GM12873 (cell line): ENCODE data around the gene ZDHHC4.

Experiments
- TF ChIP-seq, protein P1 (sequence below): IDR thresholded peaks from 2 replicates; pipeline ENCODE4 v1.5.1; 2012; ENCODE audit warnings: low read depth, mild to moderate bottlenecking, moderate library complexity, low read length, control low read depth; ENCODE audit not compliant: insufficient read depth; ENCODE audit errors: missing control alignments

Gene ZDHHC4

DNA sequence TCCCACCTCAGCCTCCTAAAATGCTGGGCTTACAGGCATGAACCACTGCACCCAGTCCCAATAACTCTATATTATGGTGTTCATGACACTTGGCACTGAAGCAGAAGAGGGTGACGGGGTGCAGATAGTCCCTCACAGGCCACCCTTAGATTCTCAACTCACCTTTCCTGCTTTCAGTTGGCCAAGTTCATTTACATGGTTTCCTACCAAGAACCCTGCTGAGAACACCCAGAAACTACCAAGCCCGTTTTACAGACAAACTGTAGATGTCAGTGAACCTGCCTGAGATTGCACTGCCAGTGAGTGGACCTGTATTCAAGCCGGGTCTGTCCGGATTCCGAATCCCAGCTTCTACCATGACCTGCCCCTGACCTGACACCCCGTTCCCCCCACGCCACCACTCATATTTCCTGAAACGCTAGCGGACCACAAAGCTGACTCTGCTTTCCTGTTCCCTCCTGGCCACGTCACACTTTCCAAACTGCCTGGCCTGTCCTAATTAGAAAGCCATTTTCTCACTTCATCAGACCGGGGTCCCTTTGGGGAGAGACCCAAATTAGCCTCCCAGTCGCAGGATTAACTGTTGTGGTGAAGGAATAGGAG, 43.3 kb upstream of the ZDHHC4 start:
- TF ChIP-seq, protein P1, sequence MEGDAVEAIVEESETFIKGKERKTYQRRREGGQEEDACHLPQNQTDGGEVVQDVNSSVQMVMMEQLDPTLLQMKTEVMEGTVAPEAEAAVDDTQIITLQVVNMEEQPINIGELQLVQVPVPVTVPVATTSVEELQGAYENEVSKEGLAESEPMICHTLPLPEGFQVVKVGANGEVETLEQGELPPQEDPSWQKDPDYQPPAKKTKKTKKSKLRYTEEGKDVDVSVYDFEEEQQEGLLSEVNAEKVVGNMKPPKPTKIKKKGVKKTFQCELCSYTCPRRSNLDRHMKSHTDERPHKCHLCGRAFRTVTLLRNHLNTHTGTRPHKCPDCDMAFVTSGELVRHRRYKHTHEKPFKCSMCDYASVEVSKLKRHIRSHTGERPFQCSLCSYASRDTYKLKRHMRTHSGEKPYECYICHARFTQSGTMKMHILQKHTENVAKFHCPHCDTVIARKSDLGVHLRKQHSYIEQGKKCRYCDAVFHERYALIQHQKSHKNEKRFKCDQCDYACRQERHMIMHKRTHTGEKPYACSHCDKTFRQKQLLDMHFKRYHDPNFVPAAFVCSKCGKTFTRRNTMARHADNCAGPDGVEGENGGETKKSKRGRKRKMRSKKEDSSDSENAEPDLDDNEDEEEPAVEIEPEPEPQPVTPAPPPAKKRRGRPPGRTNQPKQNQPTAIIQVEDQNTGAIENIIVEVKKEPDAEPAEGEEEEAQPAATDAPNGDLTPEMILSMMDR = no peak

DNA sequence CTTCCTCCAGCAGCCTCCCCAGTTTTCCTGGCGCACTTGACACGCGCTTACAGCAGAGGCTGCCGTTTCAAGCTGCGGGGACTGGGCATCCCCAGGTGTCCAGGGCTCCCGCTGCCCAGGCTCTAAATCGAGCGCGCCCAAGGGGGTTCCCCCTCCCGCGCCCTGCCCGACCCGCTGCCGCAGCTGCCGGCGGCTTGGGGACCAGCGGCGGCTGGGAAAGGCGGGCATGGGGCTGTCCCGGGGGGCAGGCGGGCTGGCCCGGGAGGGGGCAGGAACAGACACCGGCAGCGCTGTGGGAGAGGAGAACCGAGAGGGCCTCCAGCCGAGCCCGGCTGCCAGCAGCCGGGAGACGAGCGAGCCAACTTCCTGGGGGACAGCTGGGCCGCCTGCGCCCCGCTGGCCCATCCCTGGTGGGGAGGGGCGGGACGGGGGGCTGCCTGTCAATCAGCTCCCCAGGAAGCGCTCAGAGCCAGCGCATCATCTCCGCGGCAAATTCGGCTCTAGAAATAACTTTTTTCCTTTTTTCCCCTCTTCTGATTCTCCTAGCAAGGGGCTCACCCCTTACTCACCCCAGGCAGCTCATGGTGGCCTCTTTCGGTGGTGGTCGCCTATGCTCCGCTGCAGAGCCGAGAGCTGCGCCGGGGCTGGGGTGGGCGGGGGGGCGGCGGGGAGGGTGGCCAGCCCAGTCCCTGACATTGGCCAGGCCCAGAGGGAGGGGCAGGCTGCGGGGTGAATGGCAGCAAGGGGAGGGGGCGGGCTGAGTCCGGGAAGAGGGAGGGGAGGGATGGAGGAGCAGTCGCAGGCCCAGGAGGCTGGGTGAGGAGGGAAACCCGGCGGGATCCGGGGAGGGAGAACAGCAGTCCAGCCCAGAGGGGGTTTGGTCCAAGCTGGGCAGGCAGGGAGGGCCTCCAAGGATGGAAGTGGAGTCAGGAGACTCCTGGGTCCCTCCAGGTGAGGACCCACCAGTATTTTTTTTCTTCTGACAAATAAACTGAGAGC, 40.7 kb upstream of the ZDHHC4 start:
- TF ChIP-seq, protein P1 = no peak

DNA sequence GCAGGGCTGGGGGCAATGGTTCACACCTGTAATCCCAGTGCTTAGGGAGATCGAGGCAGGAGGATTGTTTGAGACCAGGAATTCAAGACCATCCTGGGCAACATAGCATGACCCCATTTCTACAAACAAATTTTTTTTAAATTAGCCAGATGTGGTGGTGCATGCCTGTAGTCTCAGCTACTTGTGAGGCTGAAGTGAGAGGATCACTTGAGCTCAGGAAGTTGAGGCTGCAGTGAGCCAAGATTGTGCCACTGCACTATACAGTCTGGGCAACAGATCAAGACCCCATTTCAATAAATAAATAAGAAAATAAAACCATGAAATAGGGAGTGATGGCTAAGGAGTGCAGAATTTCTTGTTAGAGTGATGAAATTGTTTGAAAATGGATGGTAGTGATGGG, 34.9 kb upstream of the ZDHHC4 start:
- TF ChIP-seq, protein P1 = no peak

DNA sequence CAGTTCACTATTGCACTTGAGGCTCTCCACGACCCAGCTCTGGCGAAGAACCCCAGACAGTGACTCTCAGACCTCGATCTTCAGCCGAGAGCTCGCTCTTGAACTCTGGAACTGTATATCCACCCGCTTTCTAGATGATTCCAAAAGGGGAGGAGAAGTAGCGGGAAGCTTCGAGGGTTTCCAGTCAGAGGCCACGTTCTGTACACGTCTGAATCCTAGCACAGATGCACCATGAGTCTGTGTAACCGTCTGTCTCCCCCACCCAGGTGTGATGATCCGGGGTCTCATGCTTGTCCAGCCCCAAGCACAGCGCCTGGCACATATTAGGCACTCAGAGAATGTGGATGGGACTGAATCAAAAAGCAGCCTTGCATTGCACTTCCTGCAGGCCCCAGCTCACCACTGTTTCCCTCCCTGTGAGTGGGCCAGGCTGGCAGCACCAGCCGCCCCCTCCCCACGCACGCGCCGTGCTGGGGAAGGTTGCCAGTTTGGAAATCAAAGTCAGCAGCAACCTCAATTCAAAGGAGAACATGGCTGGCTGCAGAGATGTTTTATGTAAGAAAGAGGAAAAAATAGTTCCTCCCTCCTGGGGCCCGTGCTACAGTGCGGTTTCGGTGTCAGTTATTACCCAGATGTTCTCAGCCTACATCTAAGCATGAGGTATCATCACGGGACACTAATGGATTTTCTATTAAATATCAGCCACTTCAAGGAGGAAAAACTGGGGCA, 31.7 kb upstream of the ZDHHC4 start:
- TF ChIP-seq, protein P1 = no peak

DNA sequence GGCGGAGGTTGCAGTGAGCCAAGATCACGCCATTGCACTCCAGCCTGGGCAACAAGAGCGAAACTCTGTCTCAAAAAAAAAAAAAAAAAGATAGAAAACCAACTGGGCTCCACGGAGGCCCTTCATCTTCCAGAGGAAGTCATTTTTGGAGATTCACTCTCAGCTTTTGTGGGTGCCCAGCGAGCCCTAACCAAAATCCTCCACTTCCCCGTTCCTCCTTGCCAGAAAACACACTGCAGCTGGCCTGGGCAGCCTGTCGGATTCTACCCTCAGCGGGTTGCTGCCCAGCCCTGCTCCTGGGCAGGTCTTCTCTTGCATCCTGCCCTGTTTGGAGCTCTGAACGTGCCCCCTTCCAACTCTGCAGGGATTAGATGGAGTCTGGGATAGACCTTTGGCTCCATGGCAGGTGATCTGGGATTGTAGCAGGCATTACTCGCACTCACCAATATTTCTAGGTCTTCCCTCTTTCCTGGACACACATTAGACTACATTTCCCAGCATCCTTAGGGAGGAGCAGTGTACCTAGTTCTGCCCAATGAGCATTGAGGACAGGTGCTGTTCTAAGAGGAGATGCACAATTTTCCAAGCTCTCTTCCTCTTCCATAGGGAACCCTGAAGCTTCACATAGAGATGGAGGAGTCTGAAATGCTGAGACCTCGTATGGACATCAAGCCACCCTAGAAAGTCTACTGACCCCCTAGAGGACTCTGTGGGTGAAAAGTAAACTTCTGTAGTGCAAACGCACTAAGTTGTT, 30.6 kb upstream of the ZDHHC4 start:
- TF ChIP-seq, protein P1 = no peak

DNA sequence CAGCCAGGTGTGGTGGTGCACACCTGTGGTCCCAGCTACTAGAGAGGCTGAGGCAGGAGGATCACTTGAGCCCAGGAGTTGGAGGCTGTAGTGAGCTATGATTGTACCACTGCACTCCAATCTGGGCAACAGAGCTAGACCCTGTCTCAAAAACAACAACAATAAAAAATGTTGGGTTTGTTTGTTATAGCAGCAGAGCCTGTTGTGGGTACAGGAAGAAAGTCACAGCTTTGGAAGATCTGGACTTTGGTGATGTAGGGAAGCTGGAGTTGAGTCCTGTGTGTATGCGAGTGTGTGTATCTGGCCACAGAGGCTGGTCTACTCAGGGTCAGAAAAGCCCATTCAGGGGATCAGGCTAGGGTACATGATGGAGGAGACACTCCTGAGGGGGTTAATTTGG, 29.9 kb upstream of the ZDHHC4 start:
- TF ChIP-seq, protein P1 = no peak

DNA sequence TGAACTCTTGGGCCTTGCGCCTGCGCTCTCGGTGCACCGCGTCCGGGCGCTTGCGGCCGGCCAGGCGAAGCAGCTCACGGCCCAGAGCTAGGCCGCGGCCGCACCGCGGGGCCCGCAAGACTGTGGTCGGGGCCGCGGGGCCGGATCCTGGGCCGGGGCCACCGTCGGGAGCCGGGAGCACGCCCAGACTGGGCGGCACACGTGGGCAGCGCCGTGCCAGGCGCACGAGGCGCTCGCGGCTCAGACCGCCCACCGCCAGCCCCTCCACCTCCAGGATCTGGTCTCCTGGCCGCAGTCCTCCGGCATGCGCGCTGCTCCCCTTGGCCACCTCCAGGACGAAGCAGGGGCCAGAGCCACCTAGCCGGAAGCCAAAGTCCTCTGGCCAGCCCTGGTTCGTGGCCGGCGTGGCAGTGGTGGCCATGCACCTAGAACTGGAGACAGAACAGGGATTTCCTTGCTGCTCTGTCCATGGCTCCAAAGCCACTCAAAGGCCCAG, 26.2 kb upstream of the ZDHHC4 start, which contains the start of gene GRID2IP:
Gene GRID2IP, minus strand, starts transcription at position 446 of the 496 bp plus-strand sequence. Its CDS starts 25 bp downstream, at position 421.
- TF ChIP-seq, protein P1 = no peak
